GM19452 (cell line): ENCODE results near the gene TMEM213.
"Not testable (repeated sequence)": the region's sequence is repeated elsewhere in the genome, so short reads cannot be mapped to it uniquely, and the experiment has no call there.

Experiments used
- ATAC-seq: cut with Tn5 transposase; IDR thresholded peaks from one replicate; pipeline ENCODE4 v1.9.1; 2021; ENCODE audit not compliant: unreplicated experiment

Gene TMEM213

DNA sequence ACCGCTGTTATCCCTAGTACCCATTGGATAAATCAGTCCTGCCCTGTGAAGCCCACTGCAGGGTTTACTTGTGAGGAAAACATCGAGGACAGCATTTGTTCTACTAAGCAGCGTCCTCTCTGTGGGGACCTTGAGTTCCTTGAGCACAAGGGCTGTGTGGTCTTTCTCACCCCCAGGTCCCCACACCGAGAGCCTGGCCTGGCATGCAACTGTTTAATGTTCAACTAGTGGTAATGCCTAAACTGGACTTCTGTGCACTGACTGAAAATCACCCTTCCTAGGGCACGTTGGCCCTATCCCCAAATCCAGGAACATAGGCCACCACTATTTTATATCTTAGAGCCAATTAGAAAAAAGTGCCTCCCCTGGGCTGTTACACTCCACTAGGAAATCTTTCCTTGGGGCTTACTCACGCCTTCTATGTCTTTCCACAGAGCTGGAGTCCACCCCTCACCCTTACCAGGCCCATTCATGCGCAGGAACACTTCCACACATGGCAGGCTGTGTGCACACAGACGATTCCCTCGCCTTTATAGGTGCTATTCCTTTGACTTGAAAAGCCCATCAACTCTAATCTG is 1.7 kb upstream of the TMEM213 start:
- ATAC-seq = no peak

DNA sequence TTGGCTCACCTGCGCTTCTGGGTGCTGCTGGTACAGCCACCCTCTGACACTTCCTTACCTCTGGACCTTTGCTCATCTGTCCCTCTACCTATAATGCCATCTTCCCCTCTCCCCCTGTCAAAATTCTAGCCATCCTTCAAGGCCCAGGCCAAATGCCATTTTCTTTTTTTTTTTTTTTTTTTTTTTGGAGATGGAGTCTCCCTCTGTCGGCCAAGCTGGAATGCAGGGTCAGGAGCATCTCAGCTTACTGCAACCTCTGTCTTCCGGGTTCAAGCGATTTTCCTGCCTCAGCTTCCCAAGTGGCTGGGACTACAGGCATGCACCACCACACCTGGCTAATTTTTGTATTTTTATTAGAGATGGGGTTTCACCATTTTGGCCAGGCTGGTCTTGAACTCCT is 748 bp upstream of the TMEM213 start:
- not testable (repeated sequence) for ATAC-seq

DNA sequence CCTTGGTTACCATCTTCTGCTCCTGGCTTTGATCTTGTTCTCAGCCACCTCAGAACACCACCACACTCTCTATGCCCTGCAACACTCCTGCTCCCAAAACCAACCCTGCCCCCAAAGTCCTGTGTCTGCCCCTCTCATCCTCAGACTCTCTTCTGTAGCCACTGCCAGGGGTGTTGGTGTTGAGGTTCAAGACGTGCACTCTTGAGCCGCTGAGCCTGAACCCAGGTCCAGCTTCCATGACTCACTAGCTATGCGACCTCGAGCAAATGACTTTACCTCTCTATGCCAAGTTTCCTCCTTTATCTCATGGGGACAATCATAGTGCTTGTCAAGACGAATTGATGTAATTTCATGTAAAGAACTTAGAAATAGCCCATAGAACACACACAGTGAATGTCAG is 1.0 kb downstream of the TMEM213 start:
- no peak for ATAC-seq

DNA sequence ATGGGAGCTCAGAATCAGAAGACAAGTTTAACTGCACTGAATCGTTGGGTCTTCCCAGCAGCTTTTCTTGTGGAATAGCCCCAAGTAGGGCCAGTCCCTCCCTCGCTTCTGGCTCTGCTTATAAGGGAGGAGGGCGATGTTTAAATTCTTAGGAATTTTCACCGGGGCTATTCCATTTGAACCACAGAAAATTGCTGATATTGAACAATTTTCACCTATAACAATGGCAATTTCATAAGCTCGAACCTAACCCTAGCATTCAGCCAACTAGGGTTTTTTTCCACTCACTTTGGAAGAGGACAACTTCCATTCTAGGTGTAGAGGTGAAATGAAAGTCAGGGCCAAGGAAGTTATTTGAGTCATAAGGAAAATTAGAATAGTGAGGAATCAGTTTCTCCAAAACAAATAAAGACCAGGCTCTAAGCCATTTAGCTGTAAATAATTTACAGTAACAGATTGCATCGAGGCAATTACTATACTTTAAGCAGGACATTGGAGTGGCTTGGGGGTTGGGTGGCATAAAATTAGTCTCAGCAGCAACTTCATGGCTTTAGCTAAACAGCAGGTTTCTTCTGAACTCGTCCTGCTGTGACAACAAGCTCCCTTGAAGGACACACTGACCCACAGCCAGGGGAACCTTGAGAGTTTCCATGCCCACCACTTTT is 1.7 kb downstream of the TMEM213 start:
- no peak for ATAC-seq

DNA sequence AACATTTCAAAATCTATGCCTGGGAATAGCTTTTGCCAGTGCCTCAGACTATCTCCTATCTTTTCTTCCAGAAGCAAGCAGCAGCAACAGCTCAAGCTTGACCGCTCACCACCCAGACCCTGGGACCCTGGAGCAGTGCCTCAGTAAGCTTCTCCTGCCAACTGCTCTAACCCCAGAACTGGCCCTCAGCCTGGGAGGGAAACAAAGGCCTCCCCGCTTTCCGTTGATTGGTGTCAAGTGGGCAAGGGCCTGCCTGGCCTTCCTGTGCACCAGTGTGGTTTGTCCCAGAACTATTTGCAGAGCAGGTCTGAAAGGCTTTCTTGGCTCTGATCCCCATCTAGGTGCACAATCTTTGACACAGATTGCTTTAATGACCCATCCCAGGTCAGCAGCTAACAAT is 3.5 kb downstream of the TMEM213 start:
- no peak for ATAC-seq

DNA sequence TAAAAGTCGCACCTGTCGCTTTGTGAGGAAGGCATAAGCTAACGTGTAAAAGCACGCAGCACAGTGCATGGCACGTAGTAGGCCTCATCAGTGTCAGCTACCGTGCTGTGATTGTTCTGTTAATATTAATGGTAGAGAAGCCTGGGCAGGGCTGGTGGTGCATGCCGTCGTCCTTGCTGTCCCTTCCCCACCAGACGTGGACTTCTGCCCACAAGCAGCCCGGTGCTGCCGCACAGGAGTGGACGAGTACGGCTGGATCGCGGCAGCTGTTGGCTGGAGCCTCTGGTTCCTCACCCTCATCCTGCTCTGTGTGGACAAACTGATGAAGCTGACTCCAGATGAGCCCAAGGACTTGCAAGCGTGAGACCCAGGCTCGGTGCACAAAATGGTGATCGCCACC is 4.9 kb downstream of the TMEM213 start:
- ATAC-seq = no peak

DNA sequence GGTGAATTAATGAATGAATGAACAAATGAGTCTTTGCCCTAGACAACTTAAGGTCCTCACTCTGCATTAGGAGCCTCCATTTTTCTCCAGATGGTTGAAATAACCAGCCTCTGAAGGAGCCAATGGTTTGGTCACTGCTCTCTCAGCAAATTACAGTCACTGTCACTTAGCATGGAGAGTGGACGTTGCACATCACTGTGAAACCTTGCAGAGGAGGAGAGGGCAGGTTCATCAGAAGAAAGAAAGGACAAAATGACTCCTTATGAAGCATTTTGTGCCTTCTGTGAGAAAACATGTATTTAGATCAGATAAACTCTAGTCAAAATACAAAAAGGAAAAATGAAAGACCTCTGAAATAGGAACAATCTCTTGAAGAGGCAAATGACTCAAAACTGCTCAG is 6.8 kb downstream of the TMEM213 start:
- no peak for ATAC-seq

DNA sequence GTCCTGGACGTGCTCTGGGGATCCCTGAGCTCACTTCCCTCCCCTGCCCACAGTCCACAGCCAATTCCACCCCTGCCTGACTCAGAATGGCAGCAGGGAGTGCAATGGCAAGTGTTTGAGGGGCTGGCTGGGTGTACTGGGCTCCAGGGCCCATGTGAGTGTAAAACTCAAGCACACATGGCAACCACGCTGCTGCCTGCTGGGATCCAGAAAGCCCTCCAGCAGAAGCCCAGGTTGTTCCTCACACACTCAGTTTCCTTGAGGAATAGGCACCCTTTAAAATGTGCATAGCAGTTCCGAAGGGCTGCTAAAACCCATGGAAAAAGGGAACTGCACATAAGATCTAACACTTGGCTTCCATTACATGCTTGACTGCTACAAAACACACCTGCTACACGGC is 11.6 kb downstream of the TMEM213 start:
- ATAC-seq = no peak

DNA sequence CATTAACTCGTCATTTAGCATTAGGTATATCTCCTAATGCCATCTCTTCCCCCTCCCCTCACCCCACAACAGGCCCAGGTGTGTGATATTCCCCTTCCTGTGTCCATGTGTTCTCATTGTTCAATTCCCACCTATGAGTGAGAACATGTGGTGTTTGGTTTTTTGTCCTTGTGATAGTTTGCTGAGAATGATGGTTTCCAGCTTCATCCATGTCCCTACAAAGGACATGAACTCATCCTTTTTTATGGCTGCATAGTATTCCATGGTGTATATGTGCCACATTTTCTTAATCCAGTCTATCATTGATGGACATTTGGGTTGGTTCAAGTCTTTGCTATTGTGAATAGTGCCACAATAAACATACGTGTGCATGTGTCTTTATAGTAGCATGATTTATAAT is 13.5 kb downstream of the TMEM213 start:
- not testable (repeated sequence) for ATAC-seq

DNA sequence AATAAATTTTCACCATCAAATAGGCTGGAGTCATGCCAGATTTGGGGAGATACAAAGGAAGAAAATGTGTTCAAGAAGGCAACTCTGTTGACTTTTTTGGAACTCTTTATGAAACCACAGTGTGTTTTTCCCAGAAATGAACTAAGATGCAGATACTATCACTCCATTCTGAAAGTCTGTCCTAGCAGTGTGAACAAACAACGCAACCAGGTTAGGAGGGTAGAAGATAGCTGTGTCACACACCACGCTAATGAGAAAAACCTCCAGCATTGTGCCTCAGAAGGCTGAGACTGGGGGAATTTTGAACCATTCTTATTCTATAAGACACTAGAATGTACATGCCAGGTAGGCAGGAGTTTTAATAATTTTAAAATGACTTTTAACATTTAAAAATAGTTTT is 16.2 kb downstream of the TMEM213 start:
- ATAC-seq = no peak

DNA sequence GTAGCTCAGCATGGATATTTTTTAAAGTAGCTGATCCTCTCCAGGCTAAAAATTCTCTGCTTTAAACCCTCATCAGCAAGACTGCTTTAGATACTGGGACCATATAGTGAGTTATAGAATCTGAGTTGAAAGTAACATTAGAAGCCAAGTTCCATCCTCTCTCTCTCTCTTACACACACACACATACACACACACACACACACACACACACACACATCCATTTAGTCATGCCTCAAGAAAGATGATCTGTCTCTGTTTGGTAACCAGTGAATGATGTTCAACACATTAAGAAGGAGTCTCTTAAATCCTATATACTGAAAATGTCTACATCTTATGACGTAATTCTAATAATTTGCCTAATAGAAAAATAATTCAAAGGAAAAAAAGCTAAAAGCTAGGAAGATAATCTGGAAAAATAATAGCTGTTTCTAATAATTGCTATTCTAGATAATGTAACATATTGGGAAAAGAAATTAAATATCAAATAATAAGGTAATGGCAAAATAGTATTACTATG is 17.1 kb downstream of the TMEM213 start:
- no peak for ATAC-seq

DNA sequence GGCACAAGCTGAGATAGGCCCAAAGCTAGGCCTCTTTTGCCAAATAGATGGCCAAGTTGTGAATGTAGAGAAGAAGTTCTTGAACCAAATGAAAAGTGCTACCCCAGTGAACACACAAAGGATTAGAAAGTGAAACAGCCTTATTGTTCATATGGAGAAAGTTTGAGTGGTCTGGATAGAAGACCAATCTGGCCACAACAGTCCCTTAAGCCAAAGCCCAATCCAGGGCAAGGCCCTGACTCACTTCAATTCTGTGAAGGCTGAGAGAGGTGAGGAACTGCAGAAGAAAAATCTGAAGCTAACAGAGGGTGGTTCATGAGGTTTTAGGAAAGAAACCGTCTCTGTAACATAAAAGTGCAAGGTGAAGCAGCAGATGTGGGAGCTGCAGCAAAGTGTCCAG is 18.9 kb downstream of the TMEM213 start:
- no peak for ATAC-seq

DNA sequence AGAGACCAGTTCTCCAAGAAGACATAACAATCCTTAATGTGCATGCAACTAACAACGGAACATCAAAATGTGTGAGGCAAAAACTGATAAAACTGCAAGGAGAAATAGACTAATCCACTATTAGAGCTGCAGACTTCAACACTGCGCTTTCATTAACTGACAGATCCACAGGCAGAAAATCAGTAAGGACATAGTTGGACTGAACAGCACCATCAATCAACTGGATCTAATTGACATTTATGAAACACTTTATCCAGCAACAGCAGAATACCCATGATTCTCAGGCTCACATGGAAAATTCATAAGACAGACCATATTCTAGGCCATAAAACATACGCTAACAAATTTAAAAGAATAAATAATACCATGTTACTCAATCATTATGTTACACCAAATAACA is 21.8 kb downstream of the TMEM213 start:
- ATAC-seq = no peak

DNA sequence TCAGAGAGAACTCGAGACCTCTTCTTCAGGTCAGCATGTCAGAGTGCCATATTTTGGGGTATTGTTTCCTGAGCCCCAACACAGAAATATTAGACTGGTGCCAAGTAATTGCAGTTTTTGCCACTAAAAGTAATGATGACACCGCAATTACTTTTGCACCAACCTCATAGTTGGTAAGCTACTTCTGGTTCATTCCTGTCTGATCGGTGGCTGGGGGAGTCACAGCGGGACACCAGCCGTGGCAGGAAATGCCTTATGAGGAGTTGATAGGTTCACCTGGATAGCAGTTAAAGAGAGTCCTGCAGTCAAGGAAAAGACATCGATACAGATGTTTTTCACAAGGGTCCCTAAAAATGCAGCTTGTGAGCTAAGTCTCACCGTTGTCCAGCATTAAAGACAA is 24.1 kb downstream of the TMEM213 start:
- ATAC-seq = no peak

DNA sequence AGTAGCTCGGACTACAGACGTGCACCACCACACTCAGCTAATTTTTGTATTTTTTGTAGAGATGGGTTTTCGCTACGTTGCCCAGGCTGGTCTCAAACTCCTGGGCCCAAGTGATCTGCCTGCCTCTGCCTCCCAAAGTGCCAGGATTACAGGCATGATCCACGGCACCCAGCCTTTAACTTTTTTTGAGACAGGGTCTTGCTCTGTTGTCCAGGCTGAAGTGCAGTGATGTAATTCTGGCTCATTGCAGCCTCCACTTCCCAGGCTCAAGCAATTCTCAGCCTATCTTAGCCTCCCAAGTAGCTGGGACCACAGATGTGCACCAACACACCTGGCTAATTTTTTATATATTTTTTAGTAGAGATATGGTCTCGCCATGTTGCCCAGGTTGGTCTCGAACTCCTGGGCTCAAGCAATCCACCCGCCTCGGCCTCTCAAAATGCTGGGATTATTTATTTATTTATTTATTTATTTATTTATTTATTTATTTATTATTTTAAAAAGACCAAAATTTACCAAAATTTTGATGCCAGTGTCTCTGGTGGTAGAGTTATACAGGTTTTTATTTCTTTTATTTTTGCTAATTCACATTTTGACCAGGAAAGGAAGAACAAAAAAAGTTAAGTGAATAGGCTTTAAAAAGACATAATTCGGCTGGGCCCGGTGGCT is 25.2 kb downstream of the TMEM213 start:
- ATAC-seq = no peak

DNA sequence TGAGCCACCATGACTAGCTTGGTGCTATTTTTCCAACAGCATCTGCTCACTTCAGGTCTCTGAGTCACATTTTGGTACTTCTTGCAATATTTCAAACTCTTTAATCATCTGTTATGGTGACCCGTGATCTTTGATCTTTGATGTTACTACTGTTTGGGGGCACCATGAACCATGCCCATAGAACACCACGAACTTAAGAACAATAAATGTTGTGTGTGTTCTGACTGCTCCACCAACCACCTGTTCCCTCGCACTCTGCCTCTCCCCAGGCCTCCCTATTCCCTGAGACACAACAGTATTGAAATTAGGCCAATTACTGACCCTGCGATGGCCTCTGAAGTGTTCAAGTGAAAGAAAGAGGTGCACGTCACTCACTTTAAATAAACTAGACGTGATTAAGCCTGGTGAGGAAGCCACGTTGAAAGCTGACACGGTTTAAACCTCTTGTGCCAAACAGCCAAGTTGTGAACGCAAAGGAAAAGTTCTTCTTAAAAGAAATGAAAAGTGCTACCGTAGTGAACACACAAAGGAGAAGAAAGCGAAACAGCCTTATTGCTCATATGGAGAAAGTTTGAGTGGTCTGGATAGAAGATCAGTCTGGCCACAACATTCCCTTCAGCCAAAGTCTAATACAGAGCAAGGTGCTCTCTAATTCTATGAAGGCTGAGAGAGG is 27.4 kb downstream of the TMEM213 start:
- no peak for ATAC-seq

DNA sequence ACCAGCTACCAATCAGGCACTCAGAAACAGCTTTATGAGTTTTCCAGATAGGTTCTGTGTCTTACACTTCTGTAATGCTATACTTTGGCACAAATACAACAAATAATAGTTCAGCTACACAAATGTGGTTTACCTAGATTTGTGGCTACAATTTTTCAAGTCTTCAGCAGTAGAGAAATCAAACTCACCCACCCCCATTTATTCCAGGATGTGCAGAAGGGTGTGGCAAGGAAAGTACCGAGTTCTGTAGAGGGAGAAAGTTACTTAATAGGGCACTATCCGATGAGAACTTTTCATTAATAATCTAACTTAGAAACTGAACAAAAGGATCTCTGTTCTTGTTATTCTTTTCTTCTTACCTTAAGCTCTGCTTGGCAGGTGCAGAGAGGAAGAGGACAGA is 30.5 kb downstream of the TMEM213 start:
- no peak for ATAC-seq

DNA sequence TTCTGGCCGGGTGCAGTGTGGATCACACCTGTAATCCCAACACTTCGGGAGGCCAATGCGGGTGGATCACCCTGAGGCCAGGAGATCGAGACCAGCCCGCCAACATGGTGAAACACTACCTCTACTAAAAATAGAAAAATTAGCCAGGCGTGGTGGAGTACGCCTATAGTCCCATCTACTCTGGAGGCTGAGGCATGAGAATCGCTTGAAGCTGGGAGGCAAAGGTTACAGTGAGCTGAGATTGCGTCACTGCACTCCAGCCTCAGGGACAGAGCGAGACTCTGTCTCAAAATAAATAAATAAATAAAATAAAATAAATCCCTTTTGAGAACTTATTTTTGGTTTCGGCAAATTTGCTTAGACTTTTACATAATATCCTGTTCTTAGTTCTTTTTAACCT is 31.5 kb downstream of the TMEM213 start:
- ATAC-seq = no peak

DNA sequence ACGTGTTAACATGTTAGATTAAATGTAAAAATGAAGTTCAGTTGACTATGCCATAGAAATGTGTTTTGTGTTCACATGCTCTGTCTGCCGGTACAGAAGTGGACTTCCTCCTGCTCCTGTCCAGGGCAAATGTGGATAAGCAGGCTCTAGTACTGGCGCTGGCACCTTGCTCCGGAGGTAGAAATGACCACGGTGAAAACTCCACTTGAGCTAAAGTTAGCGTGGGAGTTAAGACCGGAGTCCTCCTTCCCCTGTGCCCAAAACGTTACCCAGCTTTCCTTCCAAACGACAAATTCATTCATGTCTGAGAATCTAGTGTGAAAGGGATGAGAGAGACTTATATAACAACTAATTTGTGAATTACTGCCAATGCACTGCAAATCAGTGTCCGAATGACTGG is 35.2 kb downstream of the TMEM213 start:
- no peak for ATAC-seq

DNA sequence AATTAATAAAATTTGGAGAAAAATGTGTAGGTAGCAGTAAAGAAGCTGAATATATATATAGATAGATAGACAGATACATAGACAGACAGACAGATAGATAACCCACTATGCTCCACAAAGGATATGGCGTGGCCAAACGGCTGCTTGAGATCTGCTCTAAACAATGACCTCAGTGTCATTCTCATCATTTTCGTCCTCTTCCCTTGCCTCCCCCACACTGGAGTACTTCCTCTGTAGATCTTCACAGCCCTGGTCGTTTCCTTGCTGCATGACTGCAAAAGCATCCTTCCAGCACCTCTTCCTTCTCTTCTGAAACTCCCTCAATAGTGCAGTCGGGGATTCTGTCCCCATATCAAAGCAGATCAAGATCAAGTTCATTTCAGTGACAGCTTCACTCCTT is 35.8 kb downstream of the TMEM213 start:
- ATAC-seq = no peak

DNA sequence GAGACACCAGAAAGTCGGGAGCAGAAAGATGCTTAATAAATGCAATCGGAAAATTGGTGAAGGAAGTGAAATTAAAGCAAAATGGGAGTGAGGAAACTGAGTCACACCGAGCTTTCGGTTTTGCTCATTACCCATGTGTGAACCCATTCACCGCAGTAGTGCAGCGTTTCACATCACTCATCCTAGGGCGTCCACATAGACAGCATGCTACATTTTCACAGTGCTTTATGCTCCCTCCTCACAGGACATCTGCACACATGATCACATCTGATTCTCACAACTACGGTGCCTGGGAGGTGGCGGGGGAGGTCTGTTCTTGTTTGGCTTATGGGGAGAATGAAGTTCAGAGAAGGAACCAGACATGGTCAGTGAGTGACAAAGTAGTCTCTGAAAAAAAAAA is 36.8 kb downstream of the TMEM213 start:
- no peak for ATAC-seq

DNA sequence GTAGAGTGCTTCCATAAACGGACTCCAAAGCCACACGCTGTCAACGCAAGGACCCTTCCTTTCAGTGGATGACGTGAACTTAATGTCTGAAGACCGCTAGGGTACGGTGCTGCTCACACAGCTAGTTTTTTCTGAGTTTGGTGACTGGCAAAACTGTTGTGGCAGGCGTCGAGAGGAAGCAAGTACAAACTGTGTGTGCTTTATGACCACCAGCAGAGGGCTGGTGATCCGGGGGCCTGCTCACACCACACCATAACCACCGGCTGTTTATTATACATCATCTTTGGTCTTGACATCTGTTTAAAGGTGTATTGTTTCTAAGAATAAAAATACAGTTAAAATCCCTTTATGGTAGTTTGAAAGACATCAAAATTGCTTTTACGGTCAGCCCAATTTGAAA is 37.3 kb downstream of the TMEM213 start:
- no peak for ATAC-seq
